Endothelial cell of umbilical vein (primary cell): ENCODE results near the gene EHMT1. TPM values are rescaled to one million over a fixed set of nuclear protein-coding genes. Genes with fewer than 3 reads are reported as not detected.

ENCODE experiments used
- BruUV-seq: library from RNA; stranded (reverse); fragments of 400-500 nt; replicated peaks from 2 replicates; lab custom pipeline; 2021; lab: Mats Ljungman, UMichigan
- CTCF ChIA-PET: fragments of 300-600, 350-600 bp; sonication (Branson Sonifier 250); formaldehyde crosslinking; loops from one replicate; lab custom pipeline; 2021; ENCODE audit warnings: antibody characterized with exemption, inconsistent platforms; lab: Charles Lee
- POLR2A ChIA-PET: fragments of 300-600, 350-600 bp; sonication (Branson Sonifier 250); formaldehyde crosslinking; loops from one replicate; lab custom pipeline; 2021; ENCODE audit warnings: antibody characterized with exemption, inconsistent platforms; lab: Charles Lee
- DNase-seq: peaks from one replicate; pipeline ENCODE4 v3.0.0-alpha.2; 2011; ENCODE audit warnings: low read depth, low spot score
- FAIRE-seq: peaks from 2 replicates; lab custom pipeline; 2011; peaks lifted over from hg19 to GRCh38; lab: Jason Lieb, UNC
- H2AFZ ChIP-seq: 2 replicates; pipeline ENCODE4 v1.6.0; 2012; ENCODE audit warnings: low read depth, low read length, control low read depth, inconsistent platforms
- H3K27ac ChIP-seq: 2 replicates; pipeline ENCODE4 v1.5.1; 2011; ENCODE audit warnings: low read depth, mild to moderate bottlenecking, control low read depth, low read length, moderate library complexity; ENCODE audit not compliant: insufficient read depth
- H3K27me3 ChIP-seq, 2 experiments: 2 replicates each; pipeline versions ENCODE4 v1.6.0 to v1.6.1; 2011; ENCODE audit warnings: low read length in 2 of 2, mixed read lengths in 1 of 2; ENCODE audit not compliant: control insufficient read depth in 2 of 2, insufficient read depth in 2 of 2
- H3K36me3 ChIP-seq, 2 experiments: 2 replicates in 1 of 2; 3 replicates in 1 of 2; pipeline ENCODE4 v1.5.1; 2011; ENCODE audit warnings: low read length in 2 of 2, mild to moderate bottlenecking in 1 of 2, moderate library complexity in 1 of 2; ENCODE audit not compliant: control insufficient read depth in 2 of 2, insufficient read depth in 2 of 2; ENCODE audit errors: extremely low read depth in 1 of 2
- H3K4me1 ChIP-seq: 3 replicates; pipeline ENCODE4 v1.5.1; 2011; ENCODE audit warnings: mild to moderate bottlenecking, low read length; ENCODE audit not compliant: control insufficient read depth, insufficient read depth; ENCODE audit errors: extremely low read depth
- H3K4me2 ChIP-seq: 2 replicates; pipeline ENCODE4 v1.6.1; 2011; ENCODE audit warnings: low read length, control low read depth, mixed read lengths; ENCODE audit not compliant: insufficient read depth
- H3K4me3 ChIP-seq, 3 experiments: fragments of 200-600 bp in 1 of 3; sonication (generic), shearing (Covaris generic) in 1 of 3; replicated peaks in 1 of 3; 2 replicates each; pipeline ENCODE4 v1.5.1; 2011 to 2016; ENCODE audit warnings: control low read depth in 3 of 3, low read length in 3 of 3, mild to moderate bottlenecking in 2 of 3, inconsistent platforms in 1 of 3, low read depth in 1 of 3, moderate library complexity in 1 of 3; ENCODE audit not compliant: insufficient read depth in 1 of 3
- H3K79me2 ChIP-seq: 2 replicates; pipeline ENCODE4 v1.6.0; 2012; ENCODE audit warnings: low read length, inconsistent platforms; ENCODE audit not compliant: control insufficient read depth, insufficient read depth
- H3K9ac ChIP-seq: replicated peaks from 2 replicates; pipeline ENCODE3; 2011; ENCODE audit warnings: low read length, control low read depth; ENCODE audit not compliant: insufficient read depth; ENCODE audit errors: extremely low read depth
- H3K9me1 ChIP-seq: replicated peaks from 3 replicates; pipeline ENCODE4 v1.6.0; 2011; ENCODE audit warnings: mild to moderate bottlenecking, low read length; ENCODE audit not compliant: control insufficient read depth, insufficient read depth; ENCODE audit errors: extremely low read depth
- H3K9me3 ChIP-seq: replicated peaks from 2 replicates; pipeline ENCODE4 v1.5.1; 2012; ENCODE audit warnings: low read length, inconsistent platforms; ENCODE audit not compliant: control insufficient read depth, insufficient read depth
- H4K20me1 ChIP-seq: replicated peaks from 2 replicates; pipeline ENCODE3; 2011; ENCODE audit warnings: mild to moderate bottlenecking, low read length; ENCODE audit not compliant: control insufficient read depth, insufficient read depth; ENCODE audit errors: extremely low read depth
- EZH2 ChIP-seq: IDR thresholded peaks from 2 replicates; pipeline ENCODE4 v1.6.1; 2012; ENCODE audit warnings: borderline replicate concordance, low read depth, mild to moderate bottlenecking, moderate library complexity, low read length, inconsistent platforms; ENCODE audit not compliant: severe bottlenecking
- FOS ChIP-seq: IDR thresholded peaks from 2 replicates; pipeline ENCODE4 v1.6.1; 2011; ENCODE audit warnings: mild to moderate bottlenecking, low read length, moderate library complexity, borderline replicate concordance; ENCODE audit not compliant: insufficient read depth
- GATA2 ChIP-seq: IDR thresholded peaks from 2 replicates; pipeline ENCODE4 v1.7.0; 2011; ENCODE audit warnings: low read depth, mild to moderate bottlenecking, moderate library complexity, mixed read lengths, low read length; ENCODE audit not compliant: insufficient read length, insufficient read depth
- JUN ChIP-seq: IDR thresholded peaks from 2 replicates; pipeline ENCODE4 v1.6.1; 2011; ENCODE audit warnings: borderline replicate concordance, low read depth; ENCODE audit not compliant: insufficient read length, insufficient read depth
- MYC ChIP-seq: IDR thresholded peaks from one replicate; pipeline ENCODE4 v1.6.1; 2011; ENCODE audit warnings: mild to moderate bottlenecking, low read depth, low read length
- POLR2A ChIP-seq: IDR thresholded peaks from 2 replicates; pipeline ENCODE4 v1.6.1; 2012; ENCODE audit warnings: low read depth, mild to moderate bottlenecking, control low read depth, low read length
- POLR2AphosphoS5 ChIP-seq: IDR thresholded peaks from 2 replicates; pipeline ENCODE4 v1.6.1; 2012; ENCODE audit warnings: low read depth, mild to moderate bottlenecking, control low read depth, low read length, moderate library complexity; ENCODE audit not compliant: insufficient read depth
- dilution Hi-C: fragments of 300-500 bp; cut with MboI; formaldehyde crosslinking; loops from one replicate; pipeline ENCODE4 v1.15.0; 2019; ENCODE audit warnings: low sequenced_read_pairs; ENCODE audit not compliant: extremely low pct_ligation_motif_present
- intact Hi-C: fragments of 100-400 bp; cut with micrococcal nuclease; formaldehyde crosslinking; loops from one replicate; pipeline ENCODE4 v1.10.0; 2022
- polyA plus RNA-seq, 4 experiments: library from polyadenylated mRNA; depleted of rRNA in 3 of 4; stranded (reverse) in 3 of 4; unstranded in 1 of 4; fragments of >200 nt; gene quantifications; 2 replicates each; pipeline versions ENCODE4 v1.2.1 to v1.2.3, GENCODE V29; 2011 to 2012; ENCODE audit warnings: missing spikeins in 1 of 4
- total RNA-seq: library from RNA; stranded (reverse); gene quantifications from 2 replicates; pipeline ENCODE4 v1.2.3, GENCODE V29; 2021
- TF ChIP-seq, protein P1 (sequence below), 2 donors: IDR thresholded peaks; 1 replicate in 1 of 2; 2 replicates in 1 of 2; pipeline ENCODE4 v1.5.1; 2011; ENCODE audit warnings: low read length in 2 of 2, mild to moderate bottlenecking in 2 of 2, moderate library complexity in 2 of 2, control low read depth in 1 of 2, inconsistent platforms in 1 of 2, low read depth in 1 of 2; ENCODE audit not compliant: insufficient read depth in 1 of 2; ENCODE audit errors: extremely low read depth in 1 of 2
- TF ChIP-seq, protein P2 (sequence below): IDR thresholded peaks from 2 replicates; pipeline ENCODE4 v1.6.1; 2011; ENCODE audit not compliant: insufficient read depth, insufficient read length

Gene EHMT1
- total and polyA plus RNA-seq, 2 donors (not counting 3 experiments of a cell fraction or from before 2014, with no cell fraction given), result 48.2 to 104 TPM

DNA sequence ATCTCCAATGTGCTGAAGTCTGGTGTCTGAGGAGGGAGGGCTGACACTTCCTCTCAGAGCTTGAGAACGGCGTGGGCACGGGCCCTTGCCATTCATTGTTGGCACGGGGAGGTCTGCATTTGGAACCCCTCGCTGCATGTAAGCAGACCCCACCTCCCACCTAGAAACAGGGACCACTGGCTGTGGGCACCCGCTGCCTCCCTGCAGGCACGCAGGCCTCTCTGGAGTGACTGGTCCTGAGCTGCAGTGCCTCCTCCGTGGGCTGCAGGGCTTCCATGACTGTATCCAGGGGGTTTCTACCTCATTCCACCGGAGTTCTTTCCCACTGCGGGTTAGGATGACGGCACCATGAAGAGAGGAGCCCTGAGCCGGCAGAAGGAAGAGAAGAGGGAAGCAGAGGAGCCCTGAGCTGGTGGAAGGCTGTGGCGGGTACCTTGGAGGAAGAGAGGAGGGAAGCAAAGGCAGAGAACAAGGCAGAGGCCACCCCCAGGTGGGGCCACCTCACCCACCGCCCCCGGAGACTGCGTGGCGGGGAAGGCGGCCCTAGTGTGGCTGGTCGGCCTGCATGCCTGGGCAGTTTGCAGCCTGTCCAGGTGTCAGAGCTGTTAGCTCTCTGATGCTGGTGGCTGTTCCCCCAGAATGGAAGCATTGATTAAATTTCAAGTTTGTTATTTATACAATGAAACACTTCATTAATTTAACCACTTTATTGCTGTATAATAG, 183.9 kb downstream of the EHMT1 start:
- TF ChIP-seq JUN (no peak), MYC (no peak), POLR2A (no peak), POLR2AphosphoS5 (no peak), EZH2 (no peak), GATA2 (no peak), FOS (no peak)
- TF ChIP-seq, protein P1, sequence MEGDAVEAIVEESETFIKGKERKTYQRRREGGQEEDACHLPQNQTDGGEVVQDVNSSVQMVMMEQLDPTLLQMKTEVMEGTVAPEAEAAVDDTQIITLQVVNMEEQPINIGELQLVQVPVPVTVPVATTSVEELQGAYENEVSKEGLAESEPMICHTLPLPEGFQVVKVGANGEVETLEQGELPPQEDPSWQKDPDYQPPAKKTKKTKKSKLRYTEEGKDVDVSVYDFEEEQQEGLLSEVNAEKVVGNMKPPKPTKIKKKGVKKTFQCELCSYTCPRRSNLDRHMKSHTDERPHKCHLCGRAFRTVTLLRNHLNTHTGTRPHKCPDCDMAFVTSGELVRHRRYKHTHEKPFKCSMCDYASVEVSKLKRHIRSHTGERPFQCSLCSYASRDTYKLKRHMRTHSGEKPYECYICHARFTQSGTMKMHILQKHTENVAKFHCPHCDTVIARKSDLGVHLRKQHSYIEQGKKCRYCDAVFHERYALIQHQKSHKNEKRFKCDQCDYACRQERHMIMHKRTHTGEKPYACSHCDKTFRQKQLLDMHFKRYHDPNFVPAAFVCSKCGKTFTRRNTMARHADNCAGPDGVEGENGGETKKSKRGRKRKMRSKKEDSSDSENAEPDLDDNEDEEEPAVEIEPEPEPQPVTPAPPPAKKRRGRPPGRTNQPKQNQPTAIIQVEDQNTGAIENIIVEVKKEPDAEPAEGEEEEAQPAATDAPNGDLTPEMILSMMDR (IDR thresholded peaks at IDR 0.05; ENCODE audit: extremely low read depth in 1 of 2, insufficient read depth in 1 of 2, low read depth in 1 of 2, low read length in 2 of 2), result no peak
- TF ChIP-seq, protein P2, sequence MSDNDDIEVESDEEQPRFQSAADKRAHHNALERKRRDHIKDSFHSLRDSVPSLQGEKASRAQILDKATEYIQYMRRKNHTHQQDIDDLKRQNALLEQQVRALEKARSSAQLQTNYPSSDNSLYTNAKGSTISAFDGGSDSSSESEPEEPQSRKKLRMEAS, result no peak
- ChIA-PET CTCF (interaction anchor here (1.6 kb wide), 1 partner anchor 130 kb away, joined by 4 read pairs; no protein-coding TSS in a partner anchor), POLR2A (no interaction called here)
- Histone ChIP-seq H3K79me2 (no peaks in the 10 kb centered on the region), H3K27me3 (no peaks in the 10 kb centered on the region), H2AFZ (no peak overlapping the region), H3K27ac (no peak overlapping the region), H3K9me3 (no peaks in the 10 kb centered on the region), H3K4me2 (no peak overlapping the region), H3K36me3 (peaks cover 0 to 50% of the 10 kb centered on the region in 2 experiments), H3K4me3 (no peak overlapping the region), H3K9me1 (no peaks in the 10 kb centered on the region), H4K20me1 (no peaks in the 10 kb centered on the region), H3K4me1 (no peaks in the 10 kb centered on the region), H3K9ac (no peak overlapping the region)
- DNase-seq (no peak), FAIRE-seq (no peak)
- intact Hi-C loops, result no loop called here
- no TSS peak for BruUV-seq
- dilution Hi-C loops, result no loop called here
